ENCODE measurements around the gene SRGAP2C. TPM values are rescaled to one million over a fixed set of nuclear protein-coding genes. Genes with fewer than 3 reads are reported as not detected.
"Not testable (repeated sequence)": the region's sequence is repeated elsewhere in the genome, so short reads cannot be mapped to it uniquely, and the experiment has no call there.

The SRGAP2C gene
- total RNA-seq, 2 experiments from 2014 or later = 10.9 to 11.3 TPM

DNA sequence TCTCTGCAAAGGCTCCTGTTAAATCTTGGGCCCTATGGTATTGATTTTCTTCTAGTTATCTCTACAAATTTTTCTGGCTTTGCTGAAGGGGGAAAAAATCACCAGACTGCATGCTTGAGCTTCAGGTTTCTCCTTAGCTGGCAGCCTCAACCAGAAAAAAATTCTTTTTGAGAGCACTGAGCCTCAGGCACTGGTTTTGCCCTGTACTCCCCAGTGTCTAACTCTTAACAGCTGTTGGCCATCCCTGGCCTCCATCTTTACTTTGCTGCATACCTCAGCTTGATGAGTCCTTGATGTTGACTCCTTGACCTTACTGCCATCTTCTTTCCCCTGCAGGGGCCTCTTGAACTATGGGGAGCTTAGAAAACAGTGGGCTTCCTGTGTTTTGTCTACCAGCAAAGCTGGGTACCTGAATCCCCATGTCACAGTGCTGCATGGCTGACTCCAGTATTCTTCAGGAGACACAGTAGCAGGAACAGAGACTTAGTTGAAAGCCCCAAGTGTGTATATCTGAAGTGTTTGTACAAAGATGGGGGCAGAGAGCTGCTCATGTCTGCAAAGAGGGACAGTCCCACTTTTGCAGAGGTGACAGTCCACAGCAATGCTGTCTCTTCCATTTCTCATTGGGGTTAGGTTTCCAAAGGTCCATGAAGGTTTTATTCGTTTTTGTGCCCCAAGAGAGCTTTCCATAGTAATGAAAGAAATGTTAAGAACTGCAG lies 31.1 kb downstream of the SRGAP2C start:
- intact Hi-C loops (cut with DNase I, micrococcal nuclease); H3K4me1 Mint-ChIP-seq (ENCODE audit: low read depth); ATAC-seq (ENCODE audit: poor library complexity): not testable (repeated sequence)

GRCh38 chr1:121216676-121217075 lies 31.9 kb downstream of the SRGAP2C start:
- DNase-seq; ATAC-seq (ENCODE audit: poor library complexity); H3K9me3 Mint-ChIP-seq; H3K27me3 Mint-ChIP-seq; CTCF ChIA-PET; H3K36me3 ChIP-seq (ENCODE audit: insufficient read depth, low read length); H3K4me3 Mint-ChIP-seq; H3K4me1 Mint-ChIP-seq (ENCODE audit: low read depth); H3K36me3 Mint-ChIP-seq (ENCODE audit: low read depth); intact Hi-C loops (cut with DNase I, micrococcal nuclease); H3K27ac Mint-ChIP-seq; H3K27ac ChIP-seq (ENCODE audit: low read depth in 1 of 2, low read length in 2 of 2); H3K9me3 ChIP-seq (ENCODE audit: control insufficient read depth in 1 of 2, insufficient read depth in 1 of 2, low read length in 2 of 2); H3K4me3 ChIP-seq (ENCODE audit: low read length); POLR2A ChIA-PET; H3K27me3 ChIP-seq (ENCODE audit: control insufficient read depth in 1 of 2, insufficient read depth in 2 of 2, low read length in 2 of 2); H3K4me1 ChIP-seq (ENCODE audit: insufficient read depth, low read length): not testable (repeated sequence)

More for the DNA sequence above, 31.1 kb downstream of the SRGAP2C start:
- H3K9me3 ChIP-seq (ENCODE audit: control insufficient read depth in 1 of 2, insufficient read depth in 1 of 2, low read length in 2 of 2); H3K9me3 Mint-ChIP-seq; H3K4me3 Mint-ChIP-seq; H3K27ac Mint-ChIP-seq; POLR2A ChIA-PET; H3K27ac ChIP-seq (ENCODE audit: low read depth in 1 of 2, low read length in 2 of 2); H3K36me3 ChIP-seq (ENCODE audit: insufficient read depth, low read length); H3K4me3 ChIP-seq (ENCODE audit: low read length); CTCF ChIA-PET; H3K36me3 Mint-ChIP-seq (ENCODE audit: low read depth); H3K4me1 ChIP-seq (ENCODE audit: insufficient read depth, low read length); DNase-seq; H3K27me3 ChIP-seq (ENCODE audit: control insufficient read depth in 1 of 2, insufficient read depth in 2 of 2, low read length in 2 of 2); H3K27me3 Mint-ChIP-seq: not testable (repeated sequence)

DNA sequence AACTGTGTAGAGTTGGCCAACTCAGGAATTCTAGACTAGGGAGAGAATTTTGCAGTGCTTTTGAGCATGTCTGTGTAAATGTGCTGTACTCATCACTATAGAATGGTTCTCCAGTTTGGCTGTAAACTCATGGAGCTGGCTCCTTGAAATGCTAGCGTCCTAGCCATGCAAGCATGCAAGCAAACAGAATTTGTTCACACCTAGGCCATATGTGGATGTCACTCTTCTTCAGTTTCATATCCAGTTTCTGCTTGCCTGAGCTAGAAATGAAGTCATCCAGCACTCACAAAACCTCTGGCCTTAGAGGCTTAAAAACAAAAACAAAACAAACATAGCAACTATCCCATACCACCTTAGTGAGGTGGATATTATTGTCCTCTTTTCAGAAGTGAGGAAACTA lies 37.0 kb downstream of the SRGAP2C start:
- POLR2A ChIA-PET; H3K4me1 Mint-ChIP-seq (ENCODE audit: low read depth); H3K9me3 ChIP-seq (ENCODE audit: control insufficient read depth in 1 of 2, insufficient read depth in 1 of 2, low read length in 2 of 2); H3K36me3 ChIP-seq (ENCODE audit: insufficient read depth, low read length); H3K4me3 Mint-ChIP-seq; H3K27me3 Mint-ChIP-seq; H3K9me3 Mint-ChIP-seq; H3K4me3 ChIP-seq (ENCODE audit: low read length); H3K36me3 Mint-ChIP-seq (ENCODE audit: low read depth); H3K27me3 ChIP-seq (ENCODE audit: control insufficient read depth in 1 of 2, insufficient read depth in 2 of 2, low read length in 2 of 2); H3K27ac ChIP-seq (ENCODE audit: low read depth in 1 of 2, low read length in 2 of 2); intact Hi-C loops (cut with DNase I, micrococcal nuclease); CTCF ChIA-PET; H3K4me1 ChIP-seq (ENCODE audit: insufficient read depth, low read length); ATAC-seq (ENCODE audit: poor library complexity); H3K27ac Mint-ChIP-seq: not testable (repeated sequence)
- DNase-seq = peak in 1 of 14 experiments; percentile 1

GRCh38 chr1:121224714-121225113 lies 39.9 kb downstream of the SRGAP2C start:
- H3K4me3 ChIP-seq (ENCODE audit: low read length); H3K4me1 Mint-ChIP-seq (ENCODE audit: low read depth); H3K4me3 Mint-ChIP-seq; H3K4me1 ChIP-seq (ENCODE audit: insufficient read depth, low read length); CTCF ChIA-PET; H3K36me3 ChIP-seq (ENCODE audit: insufficient read depth, low read length); H3K9me3 Mint-ChIP-seq; POLR2A ChIA-PET; H3K27ac Mint-ChIP-seq; intact Hi-C loops (cut with DNase I, micrococcal nuclease); H3K27ac ChIP-seq (ENCODE audit: low read depth in 1 of 2, low read length in 2 of 2); H3K27me3 Mint-ChIP-seq; H3K9me3 ChIP-seq (ENCODE audit: control insufficient read depth in 1 of 2, insufficient read depth in 1 of 2, low read length in 2 of 2); H3K36me3 Mint-ChIP-seq (ENCODE audit: low read depth); H3K27me3 ChIP-seq (ENCODE audit: control insufficient read depth in 1 of 2, insufficient read depth in 2 of 2, low read length in 2 of 2); ATAC-seq (ENCODE audit: poor library complexity); DNase-seq: not testable (repeated sequence)

DNA sequence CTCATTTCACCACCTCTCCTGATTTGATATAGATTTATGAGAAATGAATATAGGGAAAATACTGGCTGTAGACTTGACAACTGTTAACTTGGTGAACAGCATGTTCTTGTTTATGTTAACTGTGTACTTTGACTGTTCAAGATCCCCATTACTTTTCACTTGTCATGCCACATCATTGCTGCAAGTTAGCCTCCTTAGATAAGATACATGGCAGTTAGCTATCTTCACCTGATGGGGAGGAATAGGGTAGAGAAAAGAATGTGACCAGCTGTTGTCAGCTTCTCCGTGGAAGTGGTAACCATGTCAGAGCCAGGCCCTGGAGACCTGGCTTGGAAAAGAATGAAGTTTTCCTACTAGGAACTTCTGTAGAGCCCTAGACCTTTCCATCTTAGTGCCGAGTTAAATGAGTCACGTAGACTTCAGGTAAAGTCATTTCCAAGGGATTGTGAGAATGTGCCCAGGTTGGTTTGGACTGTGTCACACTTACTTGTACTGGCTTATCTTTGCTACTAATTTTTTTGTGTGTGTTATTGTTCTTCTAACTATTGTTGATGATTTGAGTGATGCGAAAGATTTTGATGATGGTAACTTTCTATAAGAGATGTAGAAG lies 41.6 kb downstream of the SRGAP2C start:
- H3K4me3 ChIP-seq (ENCODE audit: low read length); POLR2A ChIA-PET; H3K27ac ChIP-seq (ENCODE audit: low read depth in 1 of 2, low read length in 2 of 2); H3K4me1 Mint-ChIP-seq (ENCODE audit: low read depth); CTCF ChIA-PET; H3K27ac Mint-ChIP-seq; H3K27me3 ChIP-seq (ENCODE audit: control insufficient read depth in 1 of 2, insufficient read depth in 2 of 2, low read length in 2 of 2); intact Hi-C loops (cut with DNase I, micrococcal nuclease); ATAC-seq (ENCODE audit: poor library complexity); H3K36me3 Mint-ChIP-seq (ENCODE audit: low read depth); DNase-seq; H3K4me3 Mint-ChIP-seq; H3K9me3 Mint-ChIP-seq; H3K4me1 ChIP-seq (ENCODE audit: insufficient read depth, low read length); H3K9me3 ChIP-seq (ENCODE audit: control insufficient read depth in 1 of 2, insufficient read depth in 1 of 2, low read length in 2 of 2); H3K36me3 ChIP-seq (ENCODE audit: insufficient read depth, low read length); H3K27me3 Mint-ChIP-seq: not testable (repeated sequence)

DNA sequence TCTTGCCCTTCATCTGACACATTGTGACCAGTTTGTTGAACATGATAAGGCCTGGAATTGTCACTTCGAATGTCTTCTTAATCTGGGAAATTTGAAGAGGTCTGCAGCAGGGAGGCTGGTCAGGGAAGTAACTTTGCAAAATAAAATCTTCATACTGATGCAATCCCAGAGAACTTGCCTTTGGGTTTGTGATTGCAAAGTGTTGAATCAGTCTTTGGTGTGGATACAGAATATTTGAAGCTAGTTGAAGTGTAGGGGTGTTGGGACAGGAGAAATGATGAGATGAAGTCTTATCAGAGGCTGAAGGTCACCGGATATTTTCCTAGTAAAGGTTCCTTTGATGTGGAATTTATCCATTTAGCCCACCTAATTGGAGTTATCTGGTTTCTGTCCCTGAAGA lies 42.1 kb downstream of the SRGAP2C start:
- H3K9me3 ChIP-seq (ENCODE audit: control insufficient read depth in 1 of 2, insufficient read depth in 1 of 2, low read length in 2 of 2); H3K27ac Mint-ChIP-seq; H3K27me3 Mint-ChIP-seq; POLR2A ChIA-PET; DNase-seq; H3K4me3 Mint-ChIP-seq; H3K9me3 Mint-ChIP-seq; H3K4me3 ChIP-seq (ENCODE audit: low read length); CTCF ChIA-PET; H3K36me3 Mint-ChIP-seq (ENCODE audit: low read depth); H3K4me1 ChIP-seq (ENCODE audit: insufficient read depth, low read length); H3K36me3 ChIP-seq (ENCODE audit: insufficient read depth, low read length); H3K27ac ChIP-seq (ENCODE audit: low read depth in 1 of 2, low read length in 2 of 2); H3K4me1 Mint-ChIP-seq (ENCODE audit: low read depth); intact Hi-C loops (cut with DNase I, micrococcal nuclease); H3K27me3 ChIP-seq (ENCODE audit: control insufficient read depth in 1 of 2, insufficient read depth in 2 of 2, low read length in 2 of 2); ATAC-seq (ENCODE audit: poor library complexity): not testable (repeated sequence)

GRCh38 chr1:121227544-121228330 lies 43.0 kb downstream of the SRGAP2C start:
- CTCF ChIA-PET, H3K4me3 Mint-ChIP-seq: not testable (repeated sequence)

More at GRCh38 chr1:121227544-121228330, 43.0 kb downstream of the SRGAP2C start:
- H3K27me3 ChIP-seq (ENCODE audit: control insufficient read depth in 1 of 2, insufficient read depth in 2 of 2, low read length in 2 of 2); H3K36me3 ChIP-seq (ENCODE audit: insufficient read depth, low read length); H3K9me3 Mint-ChIP-seq; H3K36me3 Mint-ChIP-seq (ENCODE audit: low read depth); H3K27me3 Mint-ChIP-seq; H3K9me3 ChIP-seq (ENCODE audit: control insufficient read depth in 1 of 2, insufficient read depth in 1 of 2, low read length in 2 of 2); H3K4me3 ChIP-seq (ENCODE audit: low read length); H3K4me1 ChIP-seq (ENCODE audit: insufficient read depth, low read length); H3K27ac Mint-ChIP-seq; H3K4me1 Mint-ChIP-seq (ENCODE audit: low read depth); H3K27ac ChIP-seq (ENCODE audit: low read depth in 1 of 2, low read length in 2 of 2); POLR2A ChIA-PET; ATAC-seq (ENCODE audit: poor library complexity); DNase-seq; intact Hi-C loops (cut with DNase I, micrococcal nuclease): not testable (repeated sequence)

Data from CD4-positive, alpha-beta T cell (primary cell).